GM23338 (cell line): Measurements from ENCODE around the gene APH1B.

Source experiments
- EZH2 ChIP-seq: fragments of 200-600 bp; sonication (generic); IDR thresholded peaks from one replicate; pipeline ENCODE4 v1.8.0; 2017; ENCODE audit warnings: antibody characterized with exemption, mild to moderate bottlenecking, low read depth; ENCODE audit not compliant: unreplicated experiment
- EZH2phosphoT487 ChIP-seq: fragments of 200-600 bp; sonication (generic); IDR thresholded peaks from one replicate; pipeline ENCODE4 v1.8.1; 2018; ENCODE audit warnings: antibody characterized with exemption; ENCODE audit not compliant: unreplicated experiment
- JUNB ChIP-seq: IDR thresholded peaks from one replicate; pipeline ENCODE4 v1.6.1; 2016; ENCODE audit warnings: antibody characterized with exemption; ENCODE audit not compliant: unreplicated experiment
- POLR2AphosphoS5 ChIP-seq: IDR thresholded peaks from 2 replicates; pipeline ENCODE4 v1.6.1; 2016; ENCODE audit warnings: antibody characterized with exemption, low read depth
- STAT1 ChIP-seq: IDR thresholded peaks from one replicate; pipeline ENCODE4 v1.6.1; 2016; ENCODE audit warnings: antibody characterized with exemption; ENCODE audit not compliant: unreplicated experiment
- ZNF114 ChIP-seq: fragments of 250-450 bp; sonication (Bioruptor Pico); IDR thresholded peaks from 2 replicates; pipeline ENCODE4 v1.5.0; 2020; ENCODE audit warnings: mild to moderate bottlenecking, moderate library complexity
- ZNF331 ChIP-seq: fragments of 250-450 bp; sonication (Bioruptor Pico); IDR thresholded peaks from 2 replicates; pipeline ENCODE4 v1.5.0; 2020; ENCODE audit warnings: low read depth, mild to moderate bottlenecking, moderate library complexity
- TF ChIP-seq, protein P1 (sequence below), 2 experiments: fragments of 200-600 bp in 1 of 2; sonication (generic) in 1 of 2; conservative IDR thresholded peaks; 2 replicates each; pipeline versions ENCODE4 v1.5.1 to v1.6.1; 2016 to 2017; ENCODE audit warnings: antibody characterized with exemption in 2 of 2, low read depth in 2 of 2, mild to moderate bottlenecking in 2 of 2, moderate library complexity in 1 of 2
- TF ChIP-seq, protein P2 (sequence below): IDR thresholded peaks from one replicate; pipeline ENCODE4 v1.6.1; 2018; ENCODE audit warnings: antibody characterized with exemption; ENCODE audit not compliant: unreplicated experiment

DNA sequence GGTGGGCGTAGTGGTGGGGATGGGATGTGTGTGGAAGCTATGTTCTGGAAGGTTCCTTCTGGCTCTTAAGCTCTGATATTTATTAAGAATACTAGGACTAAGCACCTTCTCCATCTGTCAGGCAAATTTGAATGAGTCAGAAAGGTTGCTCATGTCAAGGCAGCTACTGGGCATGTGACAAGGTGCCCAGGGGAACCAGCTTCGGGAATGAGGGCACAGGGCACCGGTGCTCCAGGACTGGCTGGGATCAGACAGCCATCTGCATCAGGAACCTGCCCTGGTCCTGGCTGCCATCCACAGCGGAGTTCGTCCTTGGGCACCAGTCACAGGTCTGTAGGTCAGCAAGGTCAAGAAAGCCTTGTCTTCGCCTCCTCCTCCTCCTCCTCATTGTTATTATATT is 71.8 kb downstream of the APH1B start:
- TF ChIP-seq, protein P1, sequence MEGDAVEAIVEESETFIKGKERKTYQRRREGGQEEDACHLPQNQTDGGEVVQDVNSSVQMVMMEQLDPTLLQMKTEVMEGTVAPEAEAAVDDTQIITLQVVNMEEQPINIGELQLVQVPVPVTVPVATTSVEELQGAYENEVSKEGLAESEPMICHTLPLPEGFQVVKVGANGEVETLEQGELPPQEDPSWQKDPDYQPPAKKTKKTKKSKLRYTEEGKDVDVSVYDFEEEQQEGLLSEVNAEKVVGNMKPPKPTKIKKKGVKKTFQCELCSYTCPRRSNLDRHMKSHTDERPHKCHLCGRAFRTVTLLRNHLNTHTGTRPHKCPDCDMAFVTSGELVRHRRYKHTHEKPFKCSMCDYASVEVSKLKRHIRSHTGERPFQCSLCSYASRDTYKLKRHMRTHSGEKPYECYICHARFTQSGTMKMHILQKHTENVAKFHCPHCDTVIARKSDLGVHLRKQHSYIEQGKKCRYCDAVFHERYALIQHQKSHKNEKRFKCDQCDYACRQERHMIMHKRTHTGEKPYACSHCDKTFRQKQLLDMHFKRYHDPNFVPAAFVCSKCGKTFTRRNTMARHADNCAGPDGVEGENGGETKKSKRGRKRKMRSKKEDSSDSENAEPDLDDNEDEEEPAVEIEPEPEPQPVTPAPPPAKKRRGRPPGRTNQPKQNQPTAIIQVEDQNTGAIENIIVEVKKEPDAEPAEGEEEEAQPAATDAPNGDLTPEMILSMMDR (conservative IDR thresholded peaks at IDR 0.05; ENCODE audit: low read depth in 2 of 2): no peak
- TF ChIP-seq JUNB (no peak), POLR2AphosphoS5 (no peak), ZNF114 (CRISPR knock-in tag) (no peak), EZH2 (no peak), EZH2phosphoT487 (no peak), ZNF331 (CRISPR knock-in tag) (no peak), STAT1 (no peak)
- TF ChIP-seq, protein P2, sequence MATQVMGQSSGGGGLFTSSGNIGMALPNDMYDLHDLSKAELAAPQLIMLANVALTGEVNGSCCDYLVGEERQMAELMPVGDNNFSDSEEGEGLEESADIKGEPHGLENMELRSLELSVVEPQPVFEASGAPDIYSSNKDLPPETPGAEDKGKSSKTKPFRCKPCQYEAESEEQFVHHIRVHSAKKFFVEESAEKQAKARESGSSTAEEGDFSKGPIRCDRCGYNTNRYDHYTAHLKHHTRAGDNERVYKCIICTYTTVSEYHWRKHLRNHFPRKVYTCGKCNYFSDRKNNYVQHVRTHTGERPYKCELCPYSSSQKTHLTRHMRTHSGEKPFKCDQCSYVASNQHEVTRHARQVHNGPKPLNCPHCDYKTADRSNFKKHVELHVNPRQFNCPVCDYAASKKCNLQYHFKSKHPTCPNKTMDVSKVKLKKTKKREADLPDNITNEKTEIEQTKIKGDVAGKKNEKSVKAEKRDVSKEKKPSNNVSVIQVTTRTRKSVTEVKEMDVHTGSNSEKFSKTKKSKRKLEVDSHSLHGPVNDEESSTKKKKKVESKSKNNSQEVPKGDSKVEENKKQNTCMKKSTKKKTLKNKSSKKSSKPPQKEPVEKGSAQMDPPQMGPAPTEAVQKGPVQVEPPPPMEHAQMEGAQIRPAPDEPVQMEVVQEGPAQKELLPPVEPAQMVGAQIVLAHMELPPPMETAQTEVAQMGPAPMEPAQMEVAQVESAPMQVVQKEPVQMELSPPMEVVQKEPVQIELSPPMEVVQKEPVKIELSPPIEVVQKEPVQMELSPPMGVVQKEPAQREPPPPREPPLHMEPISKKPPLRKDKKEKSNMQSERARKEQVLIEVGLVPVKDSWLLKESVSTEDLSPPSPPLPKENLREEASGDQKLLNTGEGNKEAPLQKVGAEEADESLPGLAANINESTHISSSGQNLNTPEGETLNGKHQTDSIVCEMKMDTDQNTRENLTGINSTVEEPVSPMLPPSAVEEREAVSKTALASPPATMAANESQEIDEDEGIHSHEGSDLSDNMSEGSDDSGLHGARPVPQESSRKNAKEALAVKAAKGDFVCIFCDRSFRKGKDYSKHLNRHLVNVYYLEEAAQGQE: no peak
